NCI-H510A treated with DMSO at 0.1 percent for 48 hours (cell line): ENCODE measurements around the gene PNPO.
"Not testable (repeated sequence)": the region's sequence is repeated elsewhere in the genome, so short reads cannot be mapped to it uniquely, and the experiment has no call there.

Experiments used
- DNase-seq: peaks from one replicate; lab custom pipeline; 2025; lab: John Stamatoyannopoulos, UW

Gene PNPO

DNA sequence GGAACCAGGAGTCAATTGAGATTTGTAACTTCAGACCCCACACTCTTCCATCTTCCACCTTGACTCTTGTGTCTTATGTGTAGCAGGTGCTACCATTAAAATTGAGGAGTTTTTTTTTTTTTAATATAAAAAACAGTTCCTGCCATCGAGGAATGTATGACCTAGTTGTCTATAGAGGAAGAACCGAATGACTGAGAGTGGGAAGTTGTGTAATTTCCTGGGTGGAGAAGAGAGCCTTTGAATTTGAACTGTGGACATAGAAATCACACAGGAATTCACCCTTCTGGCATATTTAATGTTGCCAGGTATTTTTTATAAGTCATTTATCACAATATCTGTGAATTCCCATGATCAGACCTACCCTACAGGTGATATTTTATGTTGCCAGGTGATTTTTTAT is 23.4 kb upstream of the PNPO start:
- DNase-seq, result no peak

DNA sequence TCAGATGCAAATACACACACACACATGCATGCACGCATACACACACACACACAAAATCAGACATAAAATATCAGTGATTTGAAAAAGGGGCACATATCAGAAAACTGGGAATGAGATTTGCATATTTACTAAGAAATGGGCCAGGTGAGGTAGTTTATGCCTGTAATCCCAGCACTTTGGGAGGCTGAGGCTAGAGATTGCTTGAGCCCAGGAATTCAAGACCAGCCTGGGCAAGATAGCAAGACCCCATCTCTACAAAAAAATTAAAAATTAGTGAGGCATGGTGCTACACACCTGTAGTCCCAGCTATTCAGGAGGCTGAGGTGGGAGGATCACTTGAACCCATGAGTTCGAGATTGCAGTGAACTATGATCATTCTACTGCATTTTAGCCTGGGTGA is 22.4 kb upstream of the PNPO start:
- DNase-seq, result no peak

DNA sequence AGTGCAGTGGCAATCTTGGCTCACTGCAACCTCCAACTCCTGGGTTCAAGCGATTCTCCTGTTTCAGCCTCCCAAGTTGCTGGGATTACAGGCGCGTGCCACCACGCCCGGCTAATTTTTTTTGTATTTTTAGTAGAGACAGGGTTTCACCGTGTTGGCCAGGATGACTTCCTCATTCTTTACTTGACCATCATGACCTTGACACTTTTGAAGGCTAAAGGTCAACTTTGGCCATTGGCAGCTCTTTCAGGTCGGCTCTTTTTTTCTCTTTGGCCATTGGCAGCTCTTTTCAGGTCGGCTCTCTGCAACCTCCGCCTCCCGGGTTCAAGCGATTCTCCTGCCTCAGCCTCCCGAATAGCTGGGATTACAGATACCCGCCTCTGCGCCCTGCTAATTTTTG is 21.5 kb upstream of the PNPO start:
- DNase-seq, result not testable (repeated sequence)

DNA sequence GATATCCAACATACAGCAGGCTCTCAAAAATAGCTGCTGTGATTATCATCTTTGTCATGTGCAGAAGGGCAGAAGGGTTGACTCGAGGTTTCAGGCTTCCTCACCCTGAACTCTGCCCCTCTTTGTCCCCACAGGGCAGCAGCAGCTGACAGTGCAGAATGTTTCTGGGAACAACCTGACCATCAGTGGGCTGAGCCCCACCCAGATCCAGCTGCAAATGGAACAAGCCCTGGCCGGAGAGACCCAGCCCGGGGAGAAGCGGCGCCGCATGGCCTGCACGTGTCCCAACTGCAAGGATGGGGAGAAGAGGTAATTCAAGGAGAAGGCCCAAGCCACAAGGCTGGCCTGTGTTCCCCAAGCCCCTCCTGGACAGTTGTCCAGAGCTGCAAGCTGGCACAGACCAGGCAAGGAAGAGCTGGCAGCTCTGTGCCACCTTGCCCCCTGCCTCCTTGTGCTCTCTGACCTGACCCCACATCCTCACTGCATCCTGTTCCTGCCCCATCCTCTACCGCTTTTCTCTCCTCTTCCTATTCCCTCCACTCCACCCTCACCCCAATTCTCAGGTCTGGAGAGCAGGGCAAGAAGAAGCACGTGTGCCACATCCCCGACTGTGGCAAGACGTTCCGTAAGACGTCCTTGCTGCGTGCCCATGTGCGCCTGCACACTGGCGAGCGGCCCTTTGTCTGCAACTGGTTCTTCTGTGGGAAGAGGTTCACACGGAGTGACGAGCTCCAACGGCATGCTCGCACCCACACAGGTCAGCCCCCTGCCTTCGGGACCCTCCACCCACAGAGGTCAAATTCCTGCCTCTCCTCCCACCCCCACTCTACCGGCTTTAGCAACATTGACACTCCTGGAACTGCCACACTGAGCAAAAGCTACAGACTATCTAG is 16.3 kb upstream of the PNPO start:
- no peak for DNase-seq

DNA sequence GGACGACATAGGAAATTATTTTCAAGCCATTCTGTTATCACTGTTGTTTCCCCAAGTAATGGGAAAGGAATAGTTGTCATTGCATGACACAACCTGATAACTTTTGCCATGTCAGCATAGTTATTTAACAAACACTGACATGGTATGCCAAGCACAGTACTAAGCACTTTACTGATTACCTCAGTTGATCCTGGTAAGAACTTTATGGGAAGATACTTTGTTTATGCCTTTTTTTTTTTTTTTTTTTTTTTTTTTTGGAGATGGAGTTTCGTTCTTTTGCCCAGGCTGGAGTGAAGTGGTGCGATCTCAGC is 15.7 kb upstream of the PNPO start:
- DNase-seq, result no peak

DNA sequence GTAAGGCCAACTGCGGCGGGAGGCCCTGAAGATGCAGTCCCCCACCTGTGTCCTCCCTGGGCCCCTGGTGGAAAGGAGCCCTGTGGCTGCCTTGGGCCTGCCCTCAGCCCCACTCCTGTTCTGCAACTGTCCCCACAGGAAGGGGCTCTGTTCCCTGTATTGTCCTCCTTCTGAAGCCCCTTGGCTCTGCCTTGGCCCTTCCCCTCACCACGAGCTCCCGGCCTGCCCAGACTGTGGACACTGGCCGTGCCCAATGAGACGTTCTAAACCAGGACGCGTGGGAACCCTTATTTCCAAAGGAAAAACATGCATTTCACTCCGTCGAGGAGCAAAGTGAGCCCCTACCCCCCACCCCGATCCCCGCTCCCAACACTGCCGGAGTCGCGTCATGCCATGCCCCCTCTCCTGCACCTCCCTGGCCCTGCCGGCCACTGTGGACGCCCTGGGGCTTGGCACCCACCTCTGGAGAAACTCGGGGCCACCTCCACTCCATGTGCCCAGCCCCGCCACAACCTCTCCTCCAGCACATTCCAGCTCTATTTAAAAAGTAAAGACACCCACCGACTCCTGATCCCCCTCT is 13.5 kb upstream of the PNPO start:
- no peak for DNase-seq

DNA sequence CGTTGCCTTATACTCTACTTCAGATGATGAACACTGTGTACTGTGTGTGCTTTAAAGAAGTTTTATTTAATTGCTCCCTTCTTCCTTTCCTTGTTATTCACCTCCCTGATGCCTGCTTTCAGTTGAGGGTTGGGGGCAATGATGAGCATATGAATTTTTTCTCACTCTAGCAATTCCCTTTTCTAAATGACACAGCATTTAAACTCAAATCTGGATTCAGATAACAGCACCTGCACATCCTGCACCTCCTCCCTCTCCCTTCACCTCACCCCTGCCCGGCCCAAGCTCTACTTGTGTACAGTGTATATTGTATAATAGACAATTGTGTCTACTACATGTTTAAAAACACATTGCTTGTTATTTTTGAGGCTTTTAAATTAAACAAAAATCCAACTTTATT is 13.0 kb upstream of the PNPO start:
- DNase-seq, result no peak

DNA sequence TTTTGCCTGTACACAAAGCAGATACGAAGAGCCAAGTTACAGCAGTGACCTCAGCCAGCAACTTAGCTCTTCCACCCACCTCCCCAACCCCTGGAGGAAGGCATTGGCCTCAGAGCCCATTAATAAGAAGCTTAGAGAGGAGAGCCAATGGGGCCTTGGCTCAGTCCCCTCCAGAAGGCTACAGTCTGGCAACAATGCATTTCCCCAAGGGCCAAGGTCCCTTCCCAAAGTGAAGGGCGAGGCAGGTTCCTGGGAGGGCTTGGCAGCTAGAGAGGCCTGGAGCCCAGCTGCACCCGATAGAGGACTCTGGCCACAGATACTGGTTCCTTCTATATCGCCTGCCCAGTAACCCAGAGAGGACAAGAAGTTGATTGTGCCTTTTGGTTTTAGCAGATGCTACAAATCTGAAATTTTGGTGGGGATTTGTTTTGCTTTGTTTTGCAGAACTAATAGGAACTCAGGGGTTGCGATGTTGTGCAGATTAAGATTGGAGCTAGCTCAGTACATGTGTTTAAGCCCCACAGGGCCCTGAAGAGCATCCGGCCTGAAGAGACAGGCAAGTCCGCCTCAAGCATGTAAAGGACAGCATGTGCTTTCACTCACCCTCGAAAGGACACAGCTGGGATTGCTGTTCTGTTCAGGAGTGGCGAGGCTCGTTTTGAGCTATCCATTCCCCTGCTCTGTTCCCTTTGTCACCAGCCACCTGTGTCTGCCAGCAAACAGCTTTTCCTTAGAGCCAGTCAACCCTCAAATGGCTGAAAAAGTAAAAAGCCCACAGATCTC is 12.0 kb upstream of the PNPO start:
- no peak for DNase-seq

DNA sequence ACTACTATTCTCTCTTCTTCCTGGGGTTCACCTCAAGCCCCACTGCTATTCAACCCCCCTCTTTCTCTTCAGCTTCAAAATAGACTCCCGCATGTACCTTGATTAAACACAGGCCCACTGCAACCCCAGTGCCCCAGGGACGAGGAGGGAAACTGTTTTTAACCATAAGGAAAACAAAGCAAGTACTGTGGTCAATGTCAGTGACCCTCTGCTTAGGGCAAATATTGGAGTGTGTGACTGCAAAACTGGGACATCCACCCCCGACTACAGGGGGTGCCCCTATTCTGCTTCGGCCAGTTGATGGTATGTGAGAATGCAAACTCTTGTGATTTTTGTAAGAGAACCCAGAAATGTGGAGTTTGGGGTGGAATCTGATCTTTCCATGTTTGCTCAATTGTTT is 9.5 kb upstream of the PNPO start:
- DNase-seq, result no peak

DNA sequence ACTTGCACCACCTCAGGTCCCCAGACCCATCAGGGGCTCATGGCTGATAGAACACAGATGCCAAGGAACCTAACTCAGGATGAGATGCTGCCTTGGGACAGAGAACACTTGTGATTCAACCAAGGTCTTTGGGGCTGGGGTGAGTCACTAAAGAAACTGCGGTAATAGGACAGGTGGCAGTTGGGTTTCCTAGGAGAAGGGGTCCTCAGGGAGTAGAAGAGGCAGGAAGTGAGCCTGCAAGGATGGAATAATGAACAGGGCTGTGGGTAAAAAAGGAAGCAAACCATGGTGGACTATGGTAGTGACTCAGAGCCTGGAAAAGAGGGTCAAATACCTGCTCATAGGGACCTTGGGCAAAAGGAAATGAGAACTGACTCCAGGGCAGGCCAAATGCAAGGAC is 6.5 kb upstream of the PNPO start:
- no peak for DNase-seq

DNA sequence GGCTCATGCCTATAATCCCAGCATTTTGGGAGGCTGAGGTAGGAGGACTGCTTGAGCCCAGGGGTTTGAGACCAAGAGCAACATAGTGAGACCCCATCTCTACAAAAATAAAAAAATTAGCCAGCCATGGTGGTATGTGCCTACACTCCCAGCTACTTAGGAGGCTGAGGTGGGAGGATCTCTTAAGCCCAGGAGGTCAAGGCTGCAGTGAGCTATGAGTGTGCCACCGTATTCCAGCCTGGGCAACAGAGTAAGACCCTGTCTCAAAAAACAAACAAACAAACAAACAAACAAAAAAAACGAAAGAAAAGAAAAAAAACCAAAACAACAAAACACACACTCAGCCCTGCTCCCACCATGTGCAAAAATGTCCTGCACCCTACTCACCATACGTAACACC is 5.9 kb upstream of the PNPO start:
- DNase-seq, result not testable (repeated sequence)

DNA sequence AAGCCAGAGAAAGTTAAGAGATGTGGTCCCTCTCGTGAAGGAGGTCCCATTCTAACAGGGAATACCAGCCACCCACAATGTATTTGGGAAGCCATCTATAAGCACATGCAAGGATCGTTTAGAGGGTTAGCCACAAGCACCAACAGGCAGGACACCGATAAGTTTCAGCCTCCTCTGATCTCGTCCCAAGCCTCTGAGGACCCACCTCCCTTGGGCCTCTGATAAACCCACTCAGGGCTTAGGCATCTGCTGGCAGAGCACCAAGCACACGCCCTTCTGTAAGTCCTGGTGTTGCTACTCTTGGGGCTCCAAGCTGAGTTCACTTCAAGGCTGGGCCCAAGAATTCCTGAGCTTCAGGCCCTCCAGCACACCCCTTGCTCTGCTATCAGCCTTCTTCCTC is 5.4 kb upstream of the PNPO start:
- DNase-seq, result no peak

DNA sequence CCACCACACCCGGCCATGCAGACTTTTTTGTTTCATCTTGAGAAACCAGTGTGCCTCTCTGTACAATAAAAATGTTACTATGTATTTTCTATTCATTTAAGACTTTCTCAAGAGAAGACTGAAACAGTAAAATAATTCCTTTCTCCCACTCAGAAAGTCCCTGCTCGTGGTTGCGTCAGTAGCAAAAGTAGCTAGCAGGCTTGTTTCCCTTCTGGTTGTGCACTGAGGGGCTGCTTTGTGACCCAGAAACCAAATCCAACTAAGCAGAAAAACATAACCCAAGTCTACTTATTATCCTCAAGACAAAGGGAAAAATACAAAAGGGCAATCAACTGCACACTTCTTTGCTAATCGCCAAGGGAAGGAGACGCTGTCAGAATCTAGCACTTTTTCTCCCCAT is 3.4 kb upstream of the PNPO start:
- no peak for DNase-seq

DNA sequence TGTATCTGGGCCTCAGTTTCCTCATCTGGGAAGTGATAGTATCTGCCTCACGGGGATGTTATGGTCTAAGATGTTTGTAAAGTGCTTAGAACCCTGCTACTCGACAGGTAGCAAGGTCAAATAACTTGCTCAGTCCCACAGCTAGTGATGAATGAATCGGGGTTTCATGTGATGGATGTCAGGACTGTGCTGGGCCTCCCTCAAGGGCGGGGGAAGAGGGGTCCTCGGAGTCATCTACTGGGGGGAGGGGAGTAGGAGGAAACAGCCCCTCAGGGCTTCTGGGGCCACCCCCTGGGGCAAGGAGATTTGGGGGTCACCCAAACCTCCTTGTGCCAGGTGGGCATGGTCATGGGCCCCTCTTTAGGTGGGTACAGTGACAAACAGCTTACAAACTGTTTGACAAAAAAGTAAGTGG is 732 bp downstream of the PNPO start:
- no peak for DNase-seq

DNA sequence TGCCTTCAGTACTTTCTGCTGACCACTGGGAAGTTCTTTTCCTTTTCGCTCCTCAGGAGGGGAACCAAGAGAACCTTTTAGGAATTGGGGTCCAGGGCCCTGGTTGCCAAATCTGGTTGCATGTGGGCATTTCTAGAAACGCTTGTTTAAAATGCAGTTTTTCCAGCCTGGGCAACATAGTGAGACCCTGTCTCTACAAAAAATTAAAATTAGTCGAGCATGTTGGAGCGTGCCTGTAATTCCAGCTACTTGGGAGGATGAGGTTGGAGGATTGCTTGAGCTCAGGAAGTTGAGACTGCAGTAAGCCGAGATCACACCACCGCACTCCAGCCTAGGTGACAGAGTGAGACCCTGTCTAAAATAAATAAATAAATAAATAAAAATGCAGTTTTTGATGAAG is 1.2 kb downstream of the PNPO start:
- DNase-seq, result no peak

DNA sequence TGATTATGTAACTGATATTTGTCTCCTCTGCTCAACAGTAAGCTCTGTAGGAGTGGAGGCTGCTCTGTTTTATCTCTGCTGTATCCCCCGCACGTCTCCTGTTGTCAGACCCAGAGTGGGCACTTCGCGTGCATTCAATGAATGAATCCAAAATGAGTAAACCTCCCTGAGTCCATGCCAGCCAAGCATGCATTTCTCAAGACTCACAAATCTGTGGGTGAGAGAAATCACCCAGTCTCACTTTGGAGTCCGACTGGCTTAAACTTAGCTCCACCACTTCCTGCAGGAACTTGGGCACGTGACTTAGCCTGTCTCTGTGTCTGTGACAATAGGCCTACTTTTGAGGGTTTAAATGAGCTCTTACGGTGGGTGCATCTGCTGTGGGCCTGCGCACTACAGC is 3.7 kb downstream of the PNPO start:
- DNase-seq, result no peak

DNA sequence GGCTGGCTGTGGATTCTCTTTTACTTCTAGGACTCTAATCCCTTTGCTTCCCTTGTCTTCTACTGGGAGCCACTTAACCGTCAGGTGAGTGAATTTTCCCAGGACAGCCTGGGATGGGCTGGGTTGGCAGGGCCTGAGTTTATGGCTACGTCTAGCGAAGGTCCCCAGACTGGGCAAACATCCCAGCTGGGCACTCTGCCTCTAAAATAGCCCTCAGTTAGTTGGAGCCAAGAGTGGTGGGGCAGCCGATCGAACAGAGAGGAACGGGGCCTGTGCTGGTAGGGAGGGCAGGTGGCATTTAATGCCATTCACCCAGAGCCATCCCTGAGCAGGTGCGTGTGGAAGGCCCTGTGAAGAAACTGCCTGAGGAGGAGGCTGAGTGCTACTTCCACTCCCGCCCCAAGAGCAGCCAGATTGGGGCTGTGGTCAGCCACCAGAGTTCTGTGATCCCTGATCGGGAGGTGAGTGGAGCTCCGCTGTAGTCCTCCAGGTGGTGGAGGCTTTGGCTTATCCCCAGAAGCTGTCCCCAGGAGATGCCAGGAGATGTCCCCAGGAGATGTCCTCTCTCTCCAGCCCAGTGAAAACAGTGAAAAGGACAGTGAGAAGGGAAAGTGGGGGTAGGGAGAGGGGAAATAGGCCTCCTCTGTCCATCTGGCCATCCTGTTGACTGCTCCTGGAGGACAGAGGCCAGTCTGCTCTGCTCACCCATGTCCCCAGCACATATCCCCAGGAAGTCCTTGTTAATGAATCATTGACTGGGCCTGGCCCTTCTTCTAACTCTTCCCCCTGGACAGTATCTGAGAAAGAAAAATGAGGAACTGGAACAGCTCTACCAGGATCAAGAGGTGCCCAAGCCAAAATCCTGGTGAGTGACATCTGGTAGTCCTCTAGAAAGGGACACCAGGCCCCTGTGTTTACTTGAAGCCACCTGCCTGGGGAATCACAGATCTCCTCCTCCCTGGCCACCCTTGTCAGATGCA is 4.4 kb downstream of the PNPO start:
- DNase-seq, result no peak

DNA sequence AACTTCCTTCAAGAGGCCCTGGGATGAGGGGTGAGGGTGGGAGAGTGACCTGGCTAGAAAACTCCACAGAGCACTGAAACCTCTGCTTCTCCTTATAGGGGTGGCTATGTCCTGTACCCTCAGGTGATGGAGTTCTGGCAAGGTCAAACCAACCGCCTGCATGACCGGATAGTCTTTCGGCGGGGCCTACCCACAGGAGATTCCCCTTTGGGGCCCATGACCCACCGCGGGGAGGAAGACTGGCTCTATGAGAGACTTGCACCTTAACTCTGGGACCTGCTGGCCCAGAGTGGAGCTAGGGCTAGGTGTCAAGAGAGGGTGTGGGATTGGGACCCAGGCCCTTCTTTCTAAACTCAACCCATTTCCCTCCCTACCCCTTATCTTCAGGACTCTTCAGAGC is 5.1 kb downstream of the PNPO start:
- no peak for DNase-seq

DNA sequence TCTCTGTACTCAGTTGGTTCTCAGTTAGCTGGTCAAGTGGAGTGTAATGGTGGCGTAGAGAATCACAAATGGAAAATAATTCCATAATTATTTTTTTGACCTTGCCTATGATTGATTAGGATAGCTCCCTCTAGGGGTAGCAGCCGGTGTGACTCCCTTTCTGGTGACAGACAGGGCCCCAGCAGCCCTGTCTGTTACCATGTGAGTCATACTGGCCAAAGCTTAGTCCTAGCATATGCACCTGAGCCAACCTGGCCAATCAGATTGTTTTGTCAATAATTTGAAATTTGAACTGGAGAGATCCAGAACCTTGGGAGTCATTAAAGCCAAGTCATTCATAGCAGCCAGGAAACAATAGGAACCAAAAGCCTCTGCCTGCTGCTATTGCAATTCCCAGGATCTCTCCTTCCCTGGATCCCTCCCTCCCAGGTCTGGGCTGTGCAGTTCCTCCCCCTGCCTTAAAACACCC is 5.6 kb downstream of the PNPO start:
- DNase-seq, result peak; percentile 97

DNA sequence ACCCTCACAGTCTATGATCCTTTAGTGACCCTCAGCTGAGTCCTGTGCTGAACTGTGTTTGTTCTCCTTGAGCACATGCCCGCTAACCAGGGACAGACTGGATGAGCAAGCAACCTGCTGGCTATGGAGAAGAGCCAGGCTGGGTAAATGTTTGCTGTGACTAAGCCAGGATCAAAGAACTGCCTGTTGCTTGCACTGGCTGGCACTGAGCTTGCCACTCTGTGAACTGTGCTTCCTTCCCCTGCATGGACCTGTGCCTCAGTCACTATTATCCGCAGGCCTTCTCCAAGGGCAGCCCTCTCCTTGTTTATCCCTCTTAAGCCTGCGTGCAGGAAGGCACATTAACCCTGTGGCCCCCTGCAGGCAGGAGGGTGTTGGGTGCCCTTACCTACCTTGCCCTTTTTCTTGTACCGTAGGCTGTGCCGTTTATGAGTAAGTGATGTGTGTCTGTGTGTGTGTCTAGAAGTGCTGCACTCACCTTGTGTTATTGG is 7.4 kb downstream of the PNPO start:
- no peak for DNase-seq

DNA sequence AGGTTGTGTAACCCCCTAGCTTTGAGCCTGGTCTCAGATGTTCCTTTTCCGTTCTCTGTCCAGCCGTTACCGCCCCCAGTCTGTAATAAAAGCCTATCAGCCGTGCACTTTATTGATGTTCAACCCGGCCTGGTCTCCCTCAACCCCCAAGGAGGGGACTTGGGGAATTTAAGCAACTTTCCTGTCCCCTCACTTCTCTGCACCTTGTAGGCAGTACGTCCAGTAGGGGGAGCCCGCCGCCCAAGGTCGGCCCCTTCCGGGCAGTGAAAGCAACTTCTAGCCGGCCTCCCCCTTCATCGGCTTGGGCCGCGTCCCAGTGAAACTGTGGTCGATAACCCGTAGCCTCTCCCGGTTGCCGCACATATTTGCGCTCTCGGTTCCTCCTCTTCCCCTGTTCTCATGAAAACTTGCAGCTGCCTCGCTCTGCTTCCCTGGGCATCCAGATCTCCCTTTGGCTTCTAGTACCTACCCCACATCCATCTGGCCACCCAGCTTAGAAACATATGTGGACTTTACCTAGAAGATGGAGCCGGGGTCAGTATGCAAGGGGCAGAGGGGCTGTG is 7.9 kb downstream of the PNPO start:
- peak; percentile 99 for DNase-seq
